Stimulated activated CD4-positive, alpha-beta T cell treated with anti-CD3 and anti-CD28 coated beads, Interleukin-4, amount 100 ng/mL, for 24 hours (primary cell): ENCODE results near the gene PXT1.
"Not testable (repeated sequence)": the region's sequence is repeated elsewhere in the genome, so short reads cannot be mapped to it uniquely, and the experiment has no call there.

Source experiments
- DNase-seq: peaks from one replicate; pipeline ENCODE4 v3.0.0-alpha.2; 2020

PXT1 gene

DNA sequence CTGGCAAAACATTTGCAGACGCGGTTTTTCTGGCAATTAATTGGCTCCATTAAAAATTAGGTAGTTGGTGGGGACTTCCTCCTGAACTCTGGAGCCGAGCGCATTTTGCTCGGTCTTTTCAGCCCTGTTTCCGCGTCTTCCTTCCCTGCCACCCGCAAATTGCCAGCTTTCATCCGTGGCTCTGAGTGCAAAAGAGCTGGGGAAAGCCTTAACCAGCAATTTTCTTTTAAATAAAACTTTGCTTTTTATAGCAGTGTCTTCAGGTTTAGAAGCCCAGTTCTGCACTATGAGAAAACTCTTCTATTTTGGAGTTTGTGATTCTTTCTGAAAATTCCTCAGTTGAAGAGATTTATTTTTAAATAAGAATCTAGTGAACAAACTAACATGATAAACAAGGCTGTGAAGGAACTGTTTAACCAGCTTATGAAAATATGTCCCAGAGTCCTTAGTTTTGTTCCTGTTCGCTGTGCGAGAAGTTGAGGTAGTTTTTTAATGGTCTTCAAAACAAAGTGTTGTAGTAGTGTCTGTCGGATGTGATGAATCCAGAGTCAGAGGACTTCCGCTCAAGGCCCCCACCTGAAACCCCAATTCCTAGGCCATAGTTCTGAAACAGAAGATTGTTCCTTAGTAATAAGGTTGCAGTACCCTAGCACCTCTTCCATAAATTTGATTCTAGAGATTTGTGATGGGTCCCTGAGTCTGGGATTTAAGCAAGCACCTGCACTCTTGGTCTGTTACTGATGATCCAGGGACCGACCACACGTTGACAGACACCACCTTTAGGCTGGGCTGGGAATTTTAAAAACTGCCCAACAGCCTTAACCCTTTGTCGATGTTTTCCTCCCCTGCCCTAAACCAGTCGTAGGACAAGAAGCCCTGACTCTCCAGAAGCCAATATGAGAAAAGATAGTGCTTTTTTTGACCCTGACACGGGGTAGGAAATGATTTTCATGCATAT is 1.1 kb upstream of the PXT1 start:
- DNase-seq = no peak

GRCh38 chr6:36442103-36442670 is 467 bp downstream of the PXT1 start:
- no peak for DNase-seq

- peak; percentile 88 for DNase-seq
These were observed 1.3 kb downstream of the PXT1 start for GRCh38 chr6:36441307-36441894.

GRCh38 chr6:36436466-36436865 is 6.2 kb downstream of the PXT1 start:
- no peak for DNase-seq

- no peak for DNase-seq
These were observed 10.4 kb downstream of the PXT1 start for GRCh38 chr6:36432151-36432671.

DNA sequence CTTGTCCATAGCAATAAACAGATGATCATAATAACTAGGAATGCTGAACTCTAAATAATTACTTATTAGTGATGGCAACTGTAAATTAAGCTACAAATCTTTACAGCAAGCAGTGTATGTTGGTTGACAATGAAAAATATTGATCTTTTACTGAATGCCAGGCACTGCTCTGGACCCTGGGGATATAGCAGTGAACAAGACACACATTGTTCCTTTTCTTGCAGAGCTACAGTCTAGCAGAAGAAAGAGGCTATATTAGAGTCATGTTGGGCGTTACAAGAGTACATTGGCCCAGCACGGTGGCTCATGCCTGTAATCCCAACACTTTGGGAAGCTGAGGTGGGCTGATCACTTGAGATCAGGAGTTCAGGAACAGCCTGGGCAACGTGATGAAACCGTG is 11.5 kb downstream of the PXT1 start:
- no peak for DNase-seq

DNA sequence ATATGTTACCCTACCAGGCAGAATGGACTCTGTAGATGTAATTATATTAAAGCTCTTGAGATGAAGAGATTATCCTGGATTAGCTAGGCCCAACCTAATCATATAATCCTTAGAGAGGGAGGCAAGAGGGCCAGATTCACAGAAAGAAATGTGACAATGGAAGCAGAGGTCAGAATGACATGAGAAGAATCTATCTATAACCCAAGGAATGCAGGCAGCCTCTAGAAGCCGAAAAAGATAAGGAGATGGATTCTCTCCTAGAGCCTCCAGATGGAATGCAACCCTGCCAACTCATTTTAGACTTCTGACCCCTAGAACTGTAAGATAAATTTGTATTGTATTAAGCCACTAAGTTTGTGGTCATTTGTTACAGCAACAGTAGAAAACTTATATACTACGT is 12.3 kb downstream of the PXT1 start:
- DNase-seq = no peak

DNA sequence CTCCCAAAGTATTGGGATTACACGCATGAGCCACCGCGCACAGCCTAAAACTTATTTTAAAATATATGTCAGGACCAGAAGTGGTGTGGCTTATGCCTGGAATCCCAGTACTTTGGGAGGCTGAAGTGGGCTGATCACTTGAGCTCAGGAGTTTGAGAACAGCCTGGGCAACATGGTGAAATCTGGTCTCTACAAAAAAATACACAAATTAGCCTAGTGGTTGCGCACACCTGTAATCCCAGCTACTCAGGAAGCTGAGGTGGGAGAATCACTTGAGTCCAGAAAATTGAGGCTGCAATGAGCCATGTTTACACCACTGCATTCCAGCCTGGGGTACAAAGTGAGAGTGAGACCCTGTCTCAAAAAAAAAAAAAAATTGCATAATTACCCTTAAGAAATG is 13.7 kb downstream of the PXT1 start:
- no peak for DNase-seq

- DNase-seq = no peak
These were observed 16.0 kb downstream of the PXT1 start for GRCh38 chr6:36426622-36427021.

DNA sequence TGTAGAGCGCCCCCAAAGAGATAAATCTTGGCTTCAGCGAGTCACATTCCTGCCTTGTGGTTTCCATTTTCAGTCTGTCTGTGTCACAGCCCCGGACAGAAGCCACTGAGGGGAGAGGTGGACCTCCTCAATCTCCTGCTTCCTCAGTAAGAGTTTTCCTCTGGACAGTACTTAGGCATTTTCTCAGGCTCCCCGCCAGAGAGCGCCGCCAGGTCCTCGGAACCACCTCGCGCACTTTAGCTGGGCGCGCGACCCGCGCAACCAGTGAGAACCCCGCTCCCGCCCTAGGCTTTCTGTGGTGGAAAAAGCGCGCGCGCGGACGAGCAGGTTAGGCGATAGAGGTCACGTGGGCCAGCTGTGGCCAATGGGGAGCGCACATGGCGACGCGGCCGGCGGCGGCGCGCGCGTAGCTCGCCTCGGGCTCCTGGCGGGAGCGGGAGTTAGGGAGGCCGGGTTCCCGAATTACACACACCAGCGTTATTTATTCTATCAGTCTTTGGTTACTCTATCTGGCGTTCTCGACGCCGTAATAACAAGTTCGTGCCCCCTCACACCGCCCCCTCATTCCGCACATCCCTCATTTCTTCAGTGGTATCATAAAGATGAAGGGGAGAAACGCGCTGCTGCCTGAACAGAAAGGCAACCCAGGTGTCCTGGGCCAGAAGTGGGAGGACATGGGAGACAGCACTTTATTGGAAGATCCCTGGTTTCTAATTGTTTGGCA is 19.4 kb downstream of the PXT1 start:
- DNase-seq = peak; percentile 99

DNA sequence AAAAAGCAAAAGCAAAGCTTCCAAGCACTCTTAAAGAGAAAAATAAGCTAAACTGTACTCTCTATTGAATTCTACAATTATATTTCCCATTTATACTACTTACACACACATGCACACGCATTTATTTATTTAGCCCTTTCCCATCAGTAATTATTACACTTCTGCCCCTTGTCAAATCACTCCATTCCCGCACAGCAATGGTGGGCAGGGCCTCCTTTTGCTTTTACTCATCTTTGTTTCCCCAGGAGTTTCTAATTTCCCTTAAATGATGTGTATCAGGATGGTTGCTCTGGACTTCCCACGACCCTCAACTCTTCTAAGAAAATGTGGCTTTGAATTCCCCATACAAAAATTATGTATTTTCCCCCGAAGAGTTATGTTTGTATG is 19.9 kb downstream of the PXT1 start:
- peak; percentile 13 for DNase-seq

DNA sequence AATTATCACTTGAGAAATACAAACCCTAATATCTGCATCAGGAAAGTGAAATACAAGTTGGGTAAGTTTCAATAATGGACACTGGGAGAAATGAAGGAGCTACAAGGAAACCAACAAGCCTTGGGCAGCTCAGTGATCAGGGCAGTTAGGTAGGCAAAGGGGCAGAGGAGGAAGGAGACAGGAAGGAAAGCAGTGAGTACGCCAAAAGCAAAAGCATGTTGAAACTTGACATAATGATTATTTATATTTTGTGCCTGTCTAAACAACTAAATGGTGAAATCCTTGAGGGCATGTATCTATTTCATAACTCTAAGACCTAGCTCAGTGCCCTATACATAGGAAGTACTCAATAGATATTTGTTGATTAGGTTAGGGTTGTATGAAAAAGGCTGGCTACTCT is 23.3 kb downstream of the PXT1 start:
- no peak for DNase-seq

DNA sequence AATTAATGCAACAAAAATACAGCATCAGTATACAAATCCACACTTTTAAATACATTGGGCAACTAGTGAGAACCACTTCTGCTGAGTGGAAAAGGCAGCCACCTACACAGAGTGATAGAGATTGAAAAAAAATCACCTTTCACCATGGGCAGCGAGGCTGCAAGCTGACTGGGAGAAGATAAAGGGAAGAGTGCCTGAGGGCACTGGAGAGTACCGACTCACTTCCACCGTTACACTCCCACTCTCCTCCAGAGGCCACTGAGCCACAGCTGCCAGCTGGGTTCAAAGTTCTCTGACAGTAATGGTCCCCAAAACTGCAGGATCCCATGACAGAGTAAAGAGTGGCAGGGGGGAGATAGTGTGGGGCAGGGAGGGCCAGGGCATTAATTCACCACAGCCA is 24.1 kb downstream of the PXT1 start:
- no peak for DNase-seq

DNA sequence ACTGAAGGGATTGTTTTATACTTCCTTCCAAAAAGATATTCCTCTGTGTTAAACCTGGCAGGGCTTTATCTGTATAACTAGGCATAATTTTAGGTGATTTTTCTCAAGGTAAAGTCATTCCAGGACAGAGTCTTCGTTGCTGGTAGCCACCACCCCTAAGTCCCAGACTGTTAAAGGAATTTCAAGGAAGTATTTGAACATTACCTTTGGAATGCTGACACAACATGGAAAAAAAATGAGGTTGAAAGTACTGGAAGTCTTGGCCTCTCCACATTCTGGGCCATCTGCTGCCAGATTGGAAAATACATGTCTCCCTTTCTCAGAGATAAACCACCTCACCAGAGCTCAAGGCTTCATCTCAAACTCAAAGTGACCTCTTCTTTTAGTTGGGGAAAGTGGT is 28.2 kb downstream of the PXT1 start:
- DNase-seq = no peak

DNA sequence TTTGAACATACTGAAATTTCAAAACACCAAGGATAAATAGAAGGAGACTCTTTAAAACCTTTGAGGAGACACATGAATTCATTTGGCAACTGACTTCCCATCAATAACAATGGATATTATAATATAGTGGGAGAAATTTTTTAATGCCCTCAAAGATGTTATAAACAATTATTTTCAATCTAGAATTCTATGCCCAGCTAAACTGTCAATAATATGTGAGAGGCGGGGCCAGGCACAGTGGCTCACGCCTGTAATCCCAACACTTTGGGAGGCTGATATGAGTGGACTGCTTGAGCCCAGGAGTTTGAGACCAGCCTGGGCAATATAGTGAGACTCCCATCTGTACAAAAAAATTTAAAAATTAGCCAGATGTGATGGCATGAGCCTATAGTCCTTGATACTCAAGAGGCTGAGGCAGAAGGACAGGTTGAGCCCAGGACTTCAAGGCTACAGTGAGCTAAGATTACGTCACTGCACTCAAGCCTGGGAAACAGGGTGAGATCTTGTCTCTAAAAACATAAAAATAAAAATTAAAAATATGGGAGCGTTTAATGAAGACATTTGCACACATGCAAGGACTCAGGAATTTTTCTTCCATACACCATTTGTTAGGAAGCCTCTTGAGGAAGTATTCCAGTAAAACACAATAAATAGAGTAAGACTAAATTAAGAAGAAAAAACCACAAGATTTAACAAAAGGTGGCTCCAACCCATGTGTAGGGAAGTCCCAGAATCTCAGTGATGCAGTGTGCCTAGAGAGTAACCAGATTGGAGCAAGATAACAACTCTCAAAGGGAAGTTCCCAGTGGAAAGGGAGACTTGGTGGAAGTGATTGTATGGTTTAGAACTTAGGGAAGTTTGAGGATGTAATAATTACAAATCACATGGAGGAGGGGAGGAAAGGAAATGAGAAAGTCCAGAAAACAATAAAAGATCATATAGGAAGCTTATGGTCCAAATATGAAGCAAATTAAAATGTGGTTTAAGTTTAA is 28.9 kb downstream of the PXT1 start:
- no peak for DNase-seq

DNA sequence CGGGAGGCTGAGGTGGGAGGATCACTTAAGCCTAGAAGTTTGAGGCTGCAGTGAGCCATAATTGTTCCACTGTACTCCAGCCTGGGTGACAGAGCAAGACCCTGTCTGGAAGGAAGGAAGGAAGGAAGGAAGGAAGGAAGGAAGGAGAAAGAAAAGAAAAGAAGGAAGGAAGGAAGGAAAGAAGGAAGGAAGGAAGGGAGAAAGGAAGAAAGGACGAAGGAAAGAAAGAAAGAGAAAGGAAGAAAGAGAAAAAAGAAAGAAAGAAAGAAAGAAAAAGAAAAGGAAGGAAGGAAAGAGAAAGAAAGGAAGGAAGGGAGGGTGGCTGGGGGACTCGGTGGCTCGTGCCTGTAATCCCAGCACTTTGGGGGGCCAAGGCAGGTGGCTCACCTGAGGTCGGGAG is 32.9 kb downstream of the PXT1 start:
- DNase-seq = not testable (repeated sequence)

DNA sequence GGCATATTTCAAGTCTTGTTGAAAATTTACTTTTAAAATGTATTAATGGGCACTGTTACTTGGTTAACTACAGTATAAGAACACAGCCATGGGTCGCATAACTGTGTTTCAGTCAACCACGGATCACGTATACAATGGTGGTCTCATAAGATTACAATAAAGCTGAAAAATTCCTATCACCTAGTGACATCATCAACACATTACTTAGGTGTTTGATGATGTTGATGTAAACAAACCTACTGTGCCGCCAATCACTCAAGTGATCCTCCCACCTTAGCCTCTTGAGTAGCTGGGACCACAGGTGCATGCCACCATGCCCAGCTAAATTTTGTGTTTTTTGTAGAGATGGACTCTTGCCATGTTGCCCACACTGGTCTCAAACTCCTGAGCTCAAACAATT is 38.5 kb downstream of the PXT1 start:
- no peak for DNase-seq

- DNase-seq = no peak
These were observed 40.2 kb downstream of the PXT1 start for GRCh38 chr6:36402481-36402880.

DNA sequence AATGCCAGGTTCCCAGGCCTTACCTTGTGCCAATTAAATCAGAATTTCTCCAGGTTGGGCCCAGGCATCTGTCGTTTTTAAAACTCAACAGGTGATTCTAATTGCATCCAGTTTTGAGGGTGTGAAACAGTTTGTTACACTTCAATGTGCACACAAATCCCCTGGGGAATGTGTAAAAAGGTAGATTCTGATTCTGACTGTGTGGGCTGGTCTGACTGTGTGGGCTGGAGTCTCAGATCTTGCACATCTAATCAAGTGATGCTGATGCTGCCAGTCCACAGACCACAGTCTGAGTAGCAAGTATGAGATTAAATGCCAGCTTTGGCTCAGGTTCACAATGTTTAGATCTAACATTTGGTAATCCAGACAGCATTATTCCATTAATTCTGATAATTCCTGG is 42.7 kb downstream of the PXT1 start:
- DNase-seq = no peak

- no peak for DNase-seq
These were observed 50.0 kb downstream of the PXT1 start for GRCh38 chr6:36392621-36393020.

DNA sequence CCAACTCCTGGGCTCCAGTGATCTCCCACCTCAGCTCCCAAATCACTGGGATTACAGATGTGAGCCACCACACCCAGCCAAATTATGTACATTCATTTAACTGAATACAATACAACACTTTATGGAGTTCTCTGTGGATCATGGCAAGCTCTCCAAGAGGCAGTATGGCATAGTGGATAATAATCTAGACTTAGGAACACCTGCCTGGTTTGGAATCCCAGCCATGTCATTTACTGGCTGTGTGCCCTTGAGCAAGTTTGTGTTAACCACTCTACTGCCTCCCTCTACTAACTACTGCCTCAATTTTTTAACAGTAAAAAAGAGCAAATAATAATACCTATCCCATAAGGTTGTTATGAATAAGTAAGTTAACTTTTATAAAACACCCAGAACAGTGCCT is 53.3 kb downstream of the PXT1 start:
- DNase-seq = no peak
